Activated naive CD8-positive, alpha-beta T cell treated with anti-CD3 and anti-CD28 coated beads, Interleukin-2, amount 10 ng/mL, durations not matched to agents 7 days and 5 days (primary cell): Measurements from ENCODE around the gene ASIC4. TPM values are rescaled to one million over a fixed set of nuclear protein-coding genes. Genes with fewer than 3 reads are reported as not detected.

Experiments
- ATAC-seq: fragments of 150-1000 bp; cut with Tn5 transposase; one replicate; pipeline ENCODE4 v1.10.0; 2021; ENCODE audit warnings: low read depth, moderate library complexity
- POLR2A ChIA-PET: fragments of 350-600 bp; sonication (Branson Sonifier 250); formaldehyde crosslinking; loops from one replicate; lab custom pipeline; 2021; ENCODE audit warnings: antibody characterized with exemption; lab: Charles Lee
- DNase-seq: peaks from one replicate; pipeline ENCODE4 v3.0.0; 2021
- H3K27ac Mint-ChIP-seq: one replicate; pipeline ENCODE4 v1.8.0; 2022; ENCODE audit warnings: mild to moderate bottlenecking, mixed read lengths
- H3K27me3 Mint-ChIP-seq: one replicate; pipeline ENCODE4 v1.8.0; 2022; ENCODE audit warnings: mild to moderate bottlenecking, moderate library complexity, mixed read lengths
- H3K36me3 Mint-ChIP-seq: one replicate; pipeline ENCODE4 v1.8.0; 2021; ENCODE audit warnings: mild to moderate bottlenecking, mixed read lengths
- H3K4me1 Mint-ChIP-seq: one replicate; pipeline ENCODE4 v1.8.0; 2021; ENCODE audit warnings: mixed read lengths
- H3K4me3 Mint-ChIP-seq: one replicate; pipeline ENCODE4 v1.8.0; 2022; ENCODE audit warnings: mild to moderate bottlenecking, moderate library complexity, mixed read lengths
- H3K9me3 Mint-ChIP-seq: one replicate; pipeline ENCODE4 v1.8.0; 2021; ENCODE audit warnings: mixed read lengths
- total RNA-seq, 2 experiments: library from RNA; stranded (reverse); gene quantifications; one replicate each; pipeline ENCODE4 v1.2.3, GENCODE V29; 2021

The ASIC4 gene
- total RNA-seq, 2 experiments from 2014 or later: 0.08 to 0.09 TPM

- POLR2A ChIA-PET: interaction anchor here (1.2 to 1.5 kb wide), 2 partner anchors 9 to 44 kb away, joined by 5 to 7 read pairs; partner anchors contain the start of genes CHPF, STK11IP and TMEM198
Measured at GRCh38 chr2:219553168-219553417, 38.8 kb downstream of the ASIC4 start.

GRCh38 chr2:219553463-219553963 lies 39.2 kb downstream of the ASIC4 start:
- Mint-ChIP-seq H3K9me3 (no peaks in the 10 kb centered on the region), H3K27ac (no peak overlapping the region), H3K27me3 (peaks cover 34% of the 10 kb centered on the region), H3K4me1 (peaks cover 3% of the 10 kb centered on the region), H3K36me3 (no peaks in the 10 kb centered on the region), H3K4me3 (peak overlapping the region; percentile 28)
- POLR2A ChIA-PET: interaction anchor here (1.5 kb wide), 1 partner anchor 10 kb away, joined by 7 read pairs; the partner anchor contains the start of genes CHPF and TMEM198
- DNase-seq (no peak), ATAC-seq (no peak)

More at GRCh38 chr2:219553168-219553417, 38.8 kb downstream of the ASIC4 start:
- no peak for DNase-seq
- no peak for ATAC-seq
- H3K4me3 Mint-ChIP-seq: no peak overlapping the region
- no peaks in the 10 kb centered on the region for H3K36me3 Mint-ChIP-seq
- peaks cover 3% of the 10 kb centered on the region for H3K4me1 Mint-ChIP-seq
- H3K27ac Mint-ChIP-seq: no peak overlapping the region
- H3K27me3 Mint-ChIP-seq: peaks cover 34% of the 10 kb centered on the region
- no peaks in the 10 kb centered on the region for H3K9me3 Mint-ChIP-seq

GRCh38 chr2:219554350-219554749 lies 40.1 kb downstream of the ASIC4 start:
- Mint-ChIP-seq H3K27me3 (peaks cover 34% of the 10 kb centered on the region), H3K4me3 (no peak overlapping the region), H3K4me1 (peaks cover 3% of the 10 kb centered on the region), H3K9me3 (no peaks in the 10 kb centered on the region), H3K27ac (no peak overlapping the region), H3K36me3 (no peaks in the 10 kb centered on the region)
- POLR2A ChIA-PET: no interaction called here
- ATAC-seq (no peak), DNase-seq (peak; percentile 27)

DNA sequence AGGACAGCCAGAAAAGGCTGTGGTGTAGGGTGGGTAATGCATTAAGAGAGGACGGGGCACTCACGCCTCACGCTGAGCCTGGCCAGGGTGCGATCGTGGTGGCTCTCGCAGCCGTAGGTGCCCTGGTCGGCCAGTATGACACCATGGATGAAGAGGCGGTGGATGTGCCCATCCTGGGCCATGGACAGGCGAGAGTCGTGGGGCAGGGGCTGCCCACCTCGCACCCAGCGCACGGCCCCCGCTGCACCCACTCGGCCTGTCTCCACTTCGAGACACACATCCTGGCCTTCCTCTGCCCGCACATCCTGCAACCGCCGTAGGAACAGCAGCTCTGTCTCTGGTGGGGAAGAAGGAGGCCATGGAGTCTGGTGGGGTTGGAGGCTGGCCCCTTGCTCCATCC lies 41.7 kb downstream of the ASIC4 start:
- Mint-ChIP-seq H3K9me3 (no peaks in the 10 kb centered on the region), H3K27me3 (peaks cover 27% of the 10 kb centered on the region), H3K27ac (no peak overlapping the region), H3K36me3 (no peaks in the 10 kb centered on the region), H3K4me1 (peaks cover 3% of the 10 kb centered on the region), H3K4me3 (no peak overlapping the region)
- no peak for ATAC-seq
- POLR2A ChIA-PET: interaction anchor here (1.2 kb wide), 1 partner anchor 15 kb away, joined by 3 read pairs; no protein-coding TSS in a partner anchor
- DNase-seq: peak; percentile 21

GRCh38 chr2:219556413-219556812 lies 42.1 kb downstream of the ASIC4 start:
- H3K4me1 Mint-ChIP-seq: peaks cover 3% of the 10 kb centered on the region
- ATAC-seq: no peak
- no peak overlapping the region for H3K27ac Mint-ChIP-seq
- no peaks in the 10 kb centered on the region for H3K9me3 Mint-ChIP-seq
- peaks cover 25% of the 10 kb centered on the region for H3K27me3 Mint-ChIP-seq
- POLR2A ChIA-PET: no interaction called here
- no peak overlapping the region for H3K4me3 Mint-ChIP-seq
- H3K36me3 Mint-ChIP-seq: no peaks in the 10 kb centered on the region
- peak; percentile 18 for DNase-seq

GRCh38 chr2:219557320-219557719 lies 43.0 kb downstream of the ASIC4 start:
- POLR2A ChIA-PET: no interaction called here
- no peak for ATAC-seq

GRCh38 chr2:219557791-219558785 lies 43.8 kb downstream of the ASIC4 start:
- peak; percentile 22 for DNase-seq
- Mint-ChIP-seq H3K36me3 (no peaks in the 10 kb centered on the region), H3K27me3 (peaks cover 17% of the 10 kb centered on the region), H3K9me3 (no peaks in the 10 kb centered on the region), H3K27ac (no peak overlapping the region), H3K4me1 (no peaks in the 10 kb centered on the region), H3K4me3 (no peak overlapping the region)
- POLR2A ChIA-PET: no interaction called here
- no peak for ATAC-seq

More at GRCh38 chr2:219557320-219557719, 43.0 kb downstream of the ASIC4 start:
- Mint-ChIP-seq H3K27ac (no peak overlapping the region), H3K9me3 (no peaks in the 10 kb centered on the region), H3K4me3 (no peak overlapping the region), H3K36me3 (no peaks in the 10 kb centered on the region), H3K4me1 (no peaks in the 10 kb centered on the region), H3K27me3 (peaks cover 17% of the 10 kb centered on the region)
- peak; percentile 23 for DNase-seq

GRCh38 chr2:219559156-219559915 lies 45.1 kb downstream of the ASIC4 start:
- ATAC-seq: no peak

DNA sequence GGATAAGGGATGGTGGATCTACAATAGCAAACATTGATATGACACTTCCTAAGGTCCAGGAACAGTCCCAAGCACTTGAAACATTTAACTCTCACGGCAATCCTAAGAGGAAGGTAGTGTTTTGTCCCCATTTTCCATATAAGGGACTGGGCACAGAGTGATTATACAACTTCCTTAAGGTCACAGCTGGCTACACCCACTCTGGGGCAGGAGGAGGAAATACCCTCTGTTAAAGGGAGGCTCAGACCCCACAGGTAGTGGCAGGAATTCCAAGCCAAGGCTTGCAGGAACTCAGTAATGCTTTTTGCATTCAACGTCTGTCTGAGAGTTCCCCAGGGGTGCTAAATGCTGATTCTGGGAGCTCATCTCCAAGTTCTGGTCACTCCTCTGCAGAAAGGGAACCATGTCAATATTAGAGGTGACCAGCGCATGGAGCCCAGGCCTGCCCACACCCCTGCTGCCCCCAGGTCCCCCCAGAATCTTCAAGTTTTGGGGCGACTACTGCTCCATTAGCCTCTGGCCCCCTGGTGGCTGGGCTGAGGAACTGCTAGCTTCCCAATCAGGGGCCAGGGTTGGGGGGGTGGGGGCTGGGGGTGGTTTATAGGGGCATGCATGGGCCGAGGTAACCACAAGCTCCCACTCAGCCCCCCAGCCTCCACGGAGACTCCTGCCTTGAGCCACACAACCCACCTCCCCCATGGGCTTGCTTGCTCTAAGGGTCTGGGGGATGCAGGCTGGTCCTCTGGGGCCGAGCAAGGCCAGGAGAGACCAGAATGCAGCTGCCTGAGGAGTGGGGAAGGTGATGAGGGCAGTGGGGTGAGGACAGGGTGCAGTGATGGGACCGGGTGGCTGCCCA lies 46.0 kb downstream of the ASIC4 start:
- ATAC-seq (peak; percentile 25), DNase-seq (peak; percentile 34)
- Mint-ChIP-seq H3K27ac (no peak overlapping the region), H3K9me3 (no peaks in the 10 kb centered on the region), H3K27me3 (peaks cover 1% of the 10 kb centered on the region), H3K4me3 (no peak overlapping the region), H3K36me3 (no peaks in the 10 kb centered on the region), H3K4me1 (no peaks in the 10 kb centered on the region)
- POLR2A ChIA-PET: interaction anchor here (1.0 kb wide), 1 partner anchor 17 kb away, joined by 3 read pairs; the partner anchor contains the start of genes CHPF and TMEM198

More at GRCh38 chr2:219559156-219559915, 45.1 kb downstream of the ASIC4 start:
- Mint-ChIP-seq H3K4me1 (no peaks in the 10 kb centered on the region), H3K4me3 (no peak overlapping the region), H3K36me3 (no peaks in the 10 kb centered on the region), H3K27ac (no peak overlapping the region), H3K27me3 (peaks cover 5% of the 10 kb centered on the region), H3K9me3 (no peaks in the 10 kb centered on the region)
- POLR2A ChIA-PET: interaction anchor here (1.0 kb wide), 1 partner anchor 16 kb away, joined by 3 read pairs; the partner anchor contains the start of genes CHPF and TMEM198
- peak; percentile 24 for DNase-seq

DNA sequence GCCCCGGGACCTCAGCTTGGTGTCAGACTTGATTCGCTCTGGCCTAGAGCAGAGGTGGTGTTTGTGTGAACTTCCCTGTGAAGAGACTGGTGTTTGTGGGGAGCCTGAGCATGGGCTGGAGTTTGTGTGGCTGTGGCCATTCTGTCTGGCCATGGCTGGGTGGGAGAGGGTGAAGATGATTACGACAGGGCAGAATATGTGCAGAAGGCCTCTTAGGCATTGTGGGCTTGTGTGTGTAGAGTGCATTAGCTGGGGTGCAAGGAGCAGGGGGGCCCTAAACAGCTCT lies 46.6 kb downstream of the ASIC4 start:
- no peak for DNase-seq

DNA sequence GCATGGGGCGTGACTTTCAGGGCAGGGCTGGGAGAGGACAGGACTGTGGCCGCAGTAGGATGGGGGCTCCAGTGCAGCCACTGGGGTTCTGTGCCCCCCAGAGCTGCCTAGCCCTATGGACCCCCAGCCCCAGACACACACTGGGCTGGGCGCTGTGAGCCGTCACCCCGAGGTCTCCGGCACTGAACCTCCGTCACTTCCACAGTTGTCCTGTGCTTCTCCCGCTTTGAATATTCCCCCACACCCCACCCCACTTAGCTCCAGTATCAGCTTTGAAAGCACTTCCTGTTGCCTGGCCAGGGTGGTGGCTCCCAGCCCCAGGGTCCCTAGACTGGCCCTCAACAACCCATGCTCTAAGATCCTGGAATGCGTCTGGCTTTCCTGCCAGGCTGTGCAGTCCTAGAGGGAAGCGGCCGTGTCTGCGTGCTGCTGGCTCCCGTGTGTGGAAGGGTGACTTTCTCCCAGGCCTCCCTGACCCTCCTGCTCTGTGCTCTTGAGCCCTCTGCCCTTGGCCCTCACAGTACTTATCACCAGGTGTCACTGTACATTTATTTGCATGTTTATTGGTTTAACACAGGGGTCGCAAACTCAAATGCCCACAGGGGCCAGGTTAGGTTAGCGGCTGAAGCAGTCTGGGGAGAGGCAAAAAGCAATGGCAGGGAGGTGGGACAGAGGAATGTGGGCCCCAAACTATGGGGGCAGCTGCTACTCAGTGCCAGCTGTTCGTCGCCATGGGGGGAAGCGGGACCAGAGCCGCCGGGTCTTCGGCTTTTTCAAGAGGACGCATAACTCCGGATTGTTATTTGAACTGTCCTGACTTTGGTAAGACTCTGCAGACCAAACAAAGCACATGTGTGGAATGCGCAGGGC lies 47.1 kb downstream of the ASIC4 start:
- Mint-ChIP-seq H3K36me3 (no peaks in the 10 kb centered on the region), H3K4me3 (no peak overlapping the region), H3K4me1 (no peaks in the 10 kb centered on the region), H3K9me3 (no peaks in the 10 kb centered on the region), H3K27me3 (no peaks in the 10 kb centered on the region), H3K27ac (no peak overlapping the region)
- ATAC-seq: no peak
- POLR2A ChIA-PET: no interaction called here
- DNase-seq: no peak

More for the DNA sequence above, 46.6 kb downstream of the ASIC4 start:
- Mint-ChIP-seq H3K36me3 (no peaks in the 10 kb centered on the region), H3K9me3 (no peaks in the 10 kb centered on the region), H3K27ac (no peak overlapping the region), H3K4me3 (no peak overlapping the region), H3K27me3 (no peaks in the 10 kb centered on the region), H3K4me1 (no peaks in the 10 kb centered on the region)
- POLR2A ChIA-PET: no interaction called here
- ATAC-seq: no peak
